K562 (cell line): ENCODE results near the gene SFXN5. TPM values are rescaled to one million over a fixed set of nuclear protein-coding genes. Genes with fewer than 3 reads are reported as not detected.

Experiments
- ATAC-seq: fragments of 200-7000 bp; cut with Tn5 transposase; 3 replicates; pipeline ENCODE4 v1.9.1; 2020; ENCODE audit warnings: moderate library complexity
- BruUV-seq: library from RNA; stranded (reverse); fragments of 400-500 nt; replicated peaks from 2 replicates; lab custom pipeline; 2021; lab: Mats Ljungman, UMichigan
- CTCF ChIA-PET: fragments of 300-600 bp; formaldehyde crosslinking; extraction: SDS; loops from one replicate; lab custom pipeline; 2021; ENCODE audit warnings: low intra/inter-chr PET ratio; lab: Yijun Ruan, JAX
- POLR2A ChIA-PET: fragments of 300-600, 350-650 bp; sonication (Branson Sonifier 250); formaldehyde crosslinking; extraction: SDS; loops from one replicate; lab custom pipeline; 2021; ENCODE audit warnings: antibody characterized with exemption, inconsistent platforms; lab: Yijun Ruan, JAX
- DNase-seq, 4 experiments: peaks; one replicate each; pipeline versions ENCODE4 v3.0.0 to v3.0.0-alpha.2; 2011 to 2018; ENCODE audit warnings: low spot score in 3 of 4, mixed read lengths in 3 of 4; ENCODE audit errors: extremely low read depth in 1 of 4
- FAIRE-seq: peaks from 2 replicates; lab custom pipeline; 2011; peaks lifted over from hg19 to GRCh38; lab: Jason Lieb, UNC
- H2AFZ ChIP-seq: 2 replicates; pipeline ENCODE4 v1.6.0; 2011; ENCODE audit warnings: low read depth, low read length, control low read depth, inconsistent platforms
- H3K27ac ChIP-seq: fragments of 200-600 bp; 3 replicates; pipeline ENCODE4 v1.8.0; 2011; ENCODE audit warnings: low read depth, mild to moderate bottlenecking, control low read depth, inconsistent platforms, low read length, moderate library complexity, mixed read lengths; ENCODE audit errors: extremely low read depth
- H3K27me3 ChIP-seq, 2 experiments: fragments of 300-600 bp in 1 of 2; 2 replicates in 1 of 2; 3 replicates in 1 of 2; pipeline versions ENCODE4 v1.6.0 to v1.8.0; 2011; ENCODE audit warnings: inconsistent platforms in 2 of 2, low read length in 2 of 2, mild to moderate bottlenecking in 1 of 2, mixed read lengths in 1 of 2, moderate library complexity in 1 of 2; ENCODE audit not compliant: control insufficient read depth in 2 of 2, insufficient read depth in 2 of 2
- H3K36me3 ChIP-seq: fragments of 300-600 bp; 3 replicates; pipeline ENCODE4 v1.8.0; 2011; ENCODE audit warnings: mild to moderate bottlenecking, low read length, inconsistent platforms; ENCODE audit not compliant: control insufficient read depth, insufficient read depth
- H3K4me1 ChIP-seq, 2 experiments: fragments of 200-600 bp in 1 of 2; replicated peaks in 1 of 2; 2 replicates in 1 of 2; 3 replicates in 1 of 2; pipeline versions ENCODE4 v1.5.1 to v1.8.0; 2011; ENCODE audit warnings: inconsistent platforms in 2 of 2, low read length in 2 of 2, mild to moderate bottlenecking in 1 of 2, mixed read lengths in 1 of 2, moderate library complexity in 1 of 2; ENCODE audit not compliant: control insufficient read depth in 2 of 2, insufficient read depth in 2 of 2
- H3K4me2 ChIP-seq: 2 replicates; pipeline ENCODE4 v1.6.1; 2011; ENCODE audit warnings: low read length, control low read depth, inconsistent platforms, mixed read lengths; ENCODE audit not compliant: insufficient read depth
- H3K4me3 ChIP-seq: fragments of 200-600 bp; sonication (generic), shearing (Covaris generic); 2 replicates; pipeline ENCODE4 v1.5.1; 2016; ENCODE audit warnings: control low read depth, inconsistent platforms
- H3K79me2 ChIP-seq: fragments of 200-600 bp; 3 replicates; pipeline ENCODE4 v1.8.0; 2011; ENCODE audit warnings: low read length, inconsistent platforms; ENCODE audit not compliant: control insufficient read depth, insufficient read depth
- H3K9ac ChIP-seq, 2 experiments: 2 replicates each; pipeline versions ENCODE4 v1.6.0 to v1.6.1; 2011; ENCODE audit warnings: low read depth in 2 of 2, low read length in 2 of 2, control low read depth in 1 of 2, inconsistent platforms in 1 of 2, mild to moderate bottlenecking in 1 of 2, mixed read lengths in 1 of 2; ENCODE audit not compliant: insufficient read depth in 1 of 2
- H3K9me1 ChIP-seq: one replicate; pipeline ENCODE4 v1.6.0; 2011; ENCODE audit warnings: inconsistent platforms, mild to moderate bottlenecking, low read length, moderate library complexity; ENCODE audit not compliant: control insufficient read depth, insufficient read depth
- H3K9me3 ChIP-seq: replicated peaks from 2 replicates; pipeline ENCODE4 v1.5.1; 2011; ENCODE audit warnings: low read depth, low read length, inconsistent platforms; ENCODE audit not compliant: control insufficient read depth, insufficient read depth
- H4K20me1 ChIP-seq: replicated peaks from 2 replicates; pipeline ENCODE4 v1.6.1; 2011; ENCODE audit warnings: low read length, inconsistent platforms, mixed read lengths; ENCODE audit not compliant: control insufficient read depth, insufficient read depth
- CREM ChIP-seq: IDR thresholded peaks from 2 replicates; pipeline ENCODE4 v1.6.1; 2014; ENCODE audit warnings: antibody characterized with exemption, low read depth
- MTA3 ChIP-seq: fragments of 450-650 bp; formaldehyde crosslinking; IDR thresholded peaks from 2 replicates; pipeline ENCODE4 v1.6.1; 2017; ENCODE audit warnings: mild to moderate bottlenecking, borderline replicate concordance
- YY1 ChIP-seq, 3 experiments: IDR thresholded peaks; 2 replicates each; pipeline ENCODE4 v1.6.1; 2011; ENCODE audit warnings: low read length in 2 of 3, mild to moderate bottlenecking in 2 of 3, moderate library complexity in 2 of 3, borderline replicate concordance in 1 of 3, control low read depth in 1 of 3, low read depth in 1 of 3; ENCODE audit not compliant: insufficient read depth in 3 of 3, insufficient replicate concordance in 2 of 3, control insufficient read depth in 1 of 3, insufficient read length in 1 of 3; ENCODE audit errors: extremely low read depth in 1 of 3
- ZNF41 ChIP-seq: fragments of 250-450 bp; sonication (Bioruptor Pico); conservative IDR thresholded peaks from 2 replicates; pipeline ENCODE4 v1.4.0; 2020; ENCODE audit warnings: mild to moderate bottlenecking
- WGBS: fragments of 100-300 bp; shearing (Covaris generic); methylation state at CpG from one replicate; pipeline ENCODE4 v1.1.6; 2016; ENCODE audit warnings: low coverage, mixed read lengths; ENCODE audit not compliant: insufficient coverage; ENCODE audit errors: missing lambda C conversion rate; 5-methylcytosine and 5-hydroxymethylcytosine counted together
- in situ Hi-C: fragments of 300-500 bp; cut with MboI; formaldehyde crosslinking; loops from 4 replicates; pipeline ENCODE4 v1.15.0; 2018; ENCODE audit warnings: inconsistent platforms, mixed read lengths
- intact Hi-C: fragments of 100-400 bp; cut with micrococcal nuclease; formaldehyde crosslinking; loops from 2 replicates; pipeline ENCODE4 v1.14.2; 2022
- polyA plus RNA-seq, 8 experiments: library from polyadenylated mRNA; depleted of rRNA in 4 of 8; stranded (reverse) in 5 of 8; unstranded in 3 of 8; fragments of >200 nt; fragmentation: Nextera tagmentation in 2 of 8; fragmentation: Illumina TruSeq in 1 of 8; extraction: Ambion mirVana in 2 of 8; extraction: Trizol in 1 of 8; gene quantifications; 2 replicates each; pipeline versions ENCODE4 v1.2.1 to v1.2.3, GENCODE V29; 2011 to 2014; ENCODE audit warnings: inconsistent platforms in 1 of 8, missing spikeins in 1 of 8
- total RNA-seq, 7 experiments: library from RNA; depleted of rRNA in 6 of 7; stranded (reverse); fragments of >200 nt in 6 of 7; fragmentation: Illumina TruSeq in 2 of 7; extraction: Trizol in 2 of 7; gene quantifications; 2 replicates each; pipeline versions ENCODE4 v1.2.1 to v1.2.3, GENCODE V29; 2011 to 2021; ENCODE audit warnings: low replicate concordance in 1 of 7
- TF ChIP-seq, protein P1 (sequence below): fragments of 450-650 bp; formaldehyde crosslinking; conservative IDR thresholded peaks from 2 replicates; pipeline ENCODE4 v1.4.0; 2022; ENCODE audit warnings: mild to moderate bottlenecking, missing genetic modification characterization
- TF ChIP-seq, protein P2 (sequence below): sonication (generic); formaldehyde crosslinking; IDR thresholded peaks from 2 replicates; pipeline ENCODE4 v1.8.0; 2022; ENCODE audit warnings: mild to moderate bottlenecking, low read depth, missing genetic modification reagents

The SFXN5 gene
- total and polyA plus RNA-seq, 9 of the 15 experiments (the other 6 are each of a cell fraction or from before 2014, with no cell fraction given) = 8.3 to 22.6 (median 16.0) TPM

DNA sequence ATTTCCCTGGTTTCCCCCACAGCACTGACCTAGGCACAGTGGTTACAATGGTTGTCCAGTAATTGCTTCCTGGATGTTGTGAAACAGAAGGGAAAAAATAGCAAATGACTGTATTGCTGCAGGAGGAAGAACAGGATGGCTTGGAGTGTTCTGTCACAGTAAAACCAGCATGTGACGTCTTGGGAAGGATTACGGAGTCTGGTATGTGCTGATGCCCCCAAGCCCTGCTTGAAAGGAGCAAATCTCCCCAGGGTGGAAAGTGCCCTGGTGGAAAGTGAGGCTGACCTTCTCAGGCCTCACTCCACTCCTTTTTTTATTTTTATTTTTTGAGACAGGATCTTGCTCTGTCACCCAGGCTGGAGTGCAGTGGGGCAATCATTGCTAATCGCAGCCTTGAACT lies 33.4 kb upstream of the SFXN5 start (continued):
- TF ChIP-seq YY1 (IDR thresholded peaks at IDR 0.05; ENCODE audit: borderline replicate concordance in 1 of 3, control insufficient read depth in 1 of 3, extremely low read depth in 1 of 3, insufficient read depth in 3 of 3, insufficient read length in 1 of 3, insufficient replicate concordance in 2 of 3, low read depth in 1 of 3, low read length in 2 of 3) (no peak), MTA3 (no peak)
- TF ChIP-seq, protein P1, sequence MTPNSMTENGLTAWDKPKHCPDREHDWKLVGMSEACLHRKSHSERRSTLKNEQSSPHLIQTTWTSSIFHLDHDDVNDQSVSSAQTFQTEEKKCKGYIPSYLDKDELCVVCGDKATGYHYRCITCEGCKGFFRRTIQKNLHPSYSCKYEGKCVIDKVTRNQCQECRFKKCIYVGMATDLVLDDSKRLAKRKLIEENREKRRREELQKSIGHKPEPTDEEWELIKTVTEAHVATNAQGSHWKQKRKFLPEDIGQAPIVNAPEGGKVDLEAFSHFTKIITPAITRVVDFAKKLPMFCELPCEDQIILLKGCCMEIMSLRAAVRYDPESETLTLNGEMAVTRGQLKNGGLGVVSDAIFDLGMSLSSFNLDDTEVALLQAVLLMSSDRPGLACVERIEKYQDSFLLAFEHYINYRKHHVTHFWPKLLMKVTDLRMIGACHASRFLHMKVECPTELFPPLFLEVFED (CRISPR knock-in tag) = no peak
- TF ChIP-seq, all 486 proteins: peak for 0

DNA sequence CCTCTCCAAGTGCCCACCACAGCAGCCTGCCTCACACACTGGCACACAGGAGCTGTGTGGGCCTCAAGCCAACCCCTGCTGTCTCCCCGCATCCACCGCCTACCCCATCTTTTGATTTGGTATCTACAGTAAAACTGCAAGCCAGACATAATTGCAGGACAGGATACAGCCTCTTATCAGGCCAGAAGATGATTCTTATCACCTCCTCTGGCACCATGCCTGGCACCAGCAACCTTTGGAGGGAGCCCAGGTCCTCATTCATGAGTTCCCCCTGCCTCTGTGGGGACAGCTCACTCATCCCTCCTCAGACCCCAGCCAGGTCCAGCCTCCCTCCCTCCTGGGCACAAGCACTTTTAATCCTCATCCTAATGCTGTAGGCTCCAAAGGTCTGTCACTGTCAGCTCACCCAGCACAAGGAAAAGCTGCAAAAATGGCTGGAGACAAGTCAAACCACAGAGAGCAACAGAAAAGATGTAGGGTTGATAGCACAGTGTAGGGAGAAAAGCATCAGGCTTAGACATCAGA lies 31.6 kb upstream of the SFXN5 start:
- H3K36me3 ChIP-seq = no peaks in the 10 kb centered on the region
- DNase-seq (no peak), FAIRE-seq (no peak), ATAC-seq (no peak)
- BruUV-seq = no TSS peak
- no peak overlapping the region for H3K27ac ChIP-seq
- H2AFZ ChIP-seq = no peak overlapping the region
- intact Hi-C loops (no loop called here), in situ Hi-C loops (no loop called here)
- no peak overlapping the region for H3K4me3 ChIP-seq
- H3K9me1 ChIP-seq = no peaks in the 10 kb centered on the region
- POLR2A ChIA-PET = no interaction called here
- WGBS = 10% methylated on average over 2 of the region's 2 CpGs
- no peak overlapping the region for H3K4me2 ChIP-seq
- peaks cover 0 to 4% of the 10 kb centered on the region in 2 experiments; a peak in 1 of 5 replicates for H3K27me3 ChIP-seq
- H3K79me2 ChIP-seq = 0 out of 3 replicates have a peak, but pooled peaks cover 1% of the 10 kb centered on the region
- H3K4me1 ChIP-seq = peaks cover 0 to 7% of the 10 kb centered on the region in 2 experiments; a peak in 3 of 5 replicates
- CTCF ChIA-PET = no interaction called here
- peaks cover 24% of the 10 kb centered on the region for H4K20me1 ChIP-seq
- no peak for TF ChIP-seq CREM
- 0 out of 2 replicates have a peak, but pooled peaks have one; percentile 56 for TF ChIP-seq ZNF41 (CRISPR knock-in tag)
- TF ChIP-seq, protein P2, sequence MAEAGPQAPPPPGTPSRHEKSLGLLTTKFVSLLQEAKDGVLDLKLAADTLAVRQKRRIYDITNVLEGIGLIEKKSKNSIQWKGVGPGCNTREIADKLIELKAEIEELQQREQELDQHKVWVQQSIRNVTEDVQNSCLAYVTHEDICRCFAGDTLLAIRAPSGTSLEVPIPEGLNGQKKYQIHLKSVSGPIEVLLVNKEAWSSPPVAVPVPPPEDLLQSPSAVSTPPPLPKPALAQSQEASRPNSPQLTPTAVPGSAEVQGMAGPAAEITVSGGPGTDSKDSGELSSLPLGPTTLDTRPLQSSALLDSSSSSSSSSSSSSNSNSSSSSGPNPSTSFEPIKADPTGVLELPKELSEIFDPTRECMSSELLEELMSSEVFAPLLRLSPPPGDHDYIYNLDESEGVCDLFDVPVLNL (CRISPR knock-in tag) = no peak
- H3K9ac ChIP-seq = no peak overlapping the region; a peak in 1 of 4 replicates
- H3K9me3 ChIP-seq = no peaks in the 10 kb centered on the region
